Stimulated activated CD4-positive, alpha-beta T cell treated with anti-CD3 and anti-CD28 coated beads, Interleukin-1b, Interleukin-23, amount 100 ng/mL, for 1 hour (primary cell): ENCODE data around the gene PREX1.
"Not testable (repeated sequence)": the region's sequence is repeated elsewhere in the genome, so short reads cannot be mapped to it uniquely, and the experiment has no call there.

Experiments used
- DNase-seq, 2 donors: peaks; one replicate each; pipeline ENCODE4 v3.0.0-alpha.2; 2020; ENCODE audit warnings: low read depth in 2 of 2

PREX1 gene

GRCh38 chr20:48812600-48813445, 15.0 kb downstream of the PREX1 start:
- DNase-seq = no peak

DNA sequence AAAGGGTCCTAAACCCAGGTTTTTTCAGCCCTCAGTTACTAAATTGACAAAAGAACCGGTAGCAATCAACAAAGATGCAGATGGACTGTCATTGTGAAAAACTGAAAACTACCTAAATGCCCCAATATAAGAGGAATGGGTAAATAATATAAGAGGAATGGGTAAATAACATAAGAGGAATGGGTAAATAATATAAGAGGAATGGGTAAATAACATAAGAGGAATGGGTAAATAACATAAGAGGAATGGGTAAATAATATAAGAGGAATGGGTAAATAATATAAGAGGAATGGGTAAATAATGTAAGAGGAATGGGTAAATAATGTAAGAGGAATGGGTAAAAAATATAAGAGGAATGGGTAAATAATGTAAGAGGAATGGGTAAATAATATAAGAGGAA, 15.7 kb downstream of the PREX1 start:
- DNase-seq = not testable (repeated sequence)

- no peak for DNase-seq
Measured at GRCh38 chr20:48809673-48810072, 18.1 kb downstream of the PREX1 start.

DNA sequence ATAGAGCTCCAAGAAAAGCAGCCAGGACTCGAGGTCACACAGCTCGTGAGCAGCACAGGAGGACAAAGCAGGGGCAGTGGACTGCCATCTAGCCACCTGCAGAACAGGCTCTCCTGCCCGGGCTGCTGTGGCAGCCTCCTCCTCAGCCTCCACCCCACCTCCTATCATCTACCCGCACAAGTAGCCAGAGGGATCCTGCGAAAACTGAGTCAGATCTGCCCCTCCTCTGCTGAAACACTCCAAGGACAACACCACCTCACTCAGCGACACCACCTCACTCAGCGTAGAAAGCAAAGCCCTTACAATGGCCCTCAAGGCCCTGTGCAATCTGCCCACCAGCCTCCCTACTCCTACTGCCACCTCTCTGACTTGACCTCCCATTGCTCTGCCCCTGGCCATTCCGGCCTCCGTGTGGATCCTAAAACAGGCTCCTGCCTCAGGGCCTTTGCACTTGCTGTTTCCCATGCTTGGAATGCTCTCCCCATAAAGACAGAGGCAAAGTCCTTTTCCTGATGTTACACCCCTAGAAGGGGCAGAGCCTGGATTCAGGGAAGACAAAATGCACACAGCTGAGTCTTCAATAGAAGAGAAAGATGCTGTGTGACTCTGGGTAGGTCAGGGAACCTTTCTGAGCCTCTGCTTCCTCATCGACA, 19.3 kb downstream of the PREX1 start:
- DNase-seq = no peak

DNA sequence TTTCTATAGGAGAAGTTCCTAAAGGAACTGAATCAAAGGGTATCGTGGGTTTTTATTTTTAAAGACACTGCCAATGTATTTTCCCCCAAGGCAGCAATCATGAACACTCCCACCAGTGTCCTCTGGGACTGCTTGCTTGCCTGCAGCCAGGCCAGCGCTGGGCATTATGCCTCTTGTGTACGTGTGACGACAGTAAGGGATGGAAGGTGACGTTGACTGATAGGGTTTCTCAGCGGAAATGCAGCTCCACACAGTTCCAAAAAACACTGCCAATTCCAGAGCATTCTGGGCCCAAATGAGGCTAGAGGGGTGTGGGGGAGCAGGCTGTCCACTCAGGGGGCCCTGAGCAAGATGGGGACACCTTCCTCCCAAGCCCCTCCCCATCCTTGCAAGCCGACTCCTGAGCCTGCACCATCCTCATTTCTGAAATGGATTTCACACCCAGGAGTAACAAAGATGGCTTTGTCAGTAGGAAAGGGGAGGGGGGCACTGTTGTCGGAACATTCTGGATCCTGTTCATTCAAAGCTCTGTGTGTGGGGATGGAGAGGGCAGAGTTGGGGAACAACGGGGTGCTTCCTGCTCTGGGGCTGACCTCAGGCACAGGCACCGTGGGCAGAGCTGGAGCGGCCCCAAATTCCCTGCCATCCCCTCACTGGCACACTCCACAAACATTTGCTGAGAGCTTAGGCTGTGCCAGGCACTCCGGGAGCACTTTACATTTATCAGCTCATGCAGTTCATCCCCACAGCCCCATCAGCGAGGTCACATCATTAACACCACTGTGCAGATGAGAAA, 20.0 kb downstream of the PREX1 start:
- DNase-seq = no peak

DNA sequence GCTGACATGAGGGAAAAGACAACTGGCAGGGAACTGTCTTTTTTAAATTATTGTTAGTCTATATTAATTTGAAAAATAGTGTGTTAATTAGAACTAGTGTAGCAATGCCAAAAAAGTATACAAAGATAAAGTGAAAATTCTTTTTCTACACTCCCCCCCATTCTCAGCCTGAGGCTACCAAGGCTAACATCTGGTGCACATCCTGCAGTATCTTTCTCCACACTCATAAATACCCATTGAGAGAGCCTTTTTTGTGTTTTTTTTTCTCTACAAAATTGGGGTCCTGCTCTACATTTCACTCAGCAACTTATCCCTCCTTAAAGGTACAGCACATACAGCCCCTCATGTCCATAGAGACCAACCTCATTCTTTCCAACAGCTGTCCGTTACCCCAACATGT, 20.7 kb downstream of the PREX1 start:
- no peak for DNase-seq

DNA sequence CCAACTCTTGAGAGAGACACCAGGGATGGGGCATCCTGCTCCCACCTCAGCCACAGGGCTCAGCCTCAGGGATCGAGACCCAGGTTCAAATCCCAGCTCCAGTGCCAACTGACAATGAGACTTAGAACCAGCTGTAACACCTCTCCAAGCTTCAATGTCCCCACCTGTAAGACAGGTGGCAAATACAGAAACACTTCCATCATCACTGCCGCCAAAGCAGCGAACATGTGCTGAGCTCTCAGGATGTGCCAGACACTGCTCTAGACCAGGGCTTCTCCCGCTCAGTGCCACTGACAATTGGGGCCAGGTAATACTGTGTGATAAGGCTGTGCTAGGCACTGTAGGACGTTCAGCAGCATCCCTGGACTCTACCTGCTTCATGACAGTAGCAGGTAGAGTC, 22.1 kb downstream of the PREX1 start:
- DNase-seq = no peak

- DNase-seq = no peak
Measured at GRCh38 chr20:48805286-48805685, 22.5 kb downstream of the PREX1 start.

DNA sequence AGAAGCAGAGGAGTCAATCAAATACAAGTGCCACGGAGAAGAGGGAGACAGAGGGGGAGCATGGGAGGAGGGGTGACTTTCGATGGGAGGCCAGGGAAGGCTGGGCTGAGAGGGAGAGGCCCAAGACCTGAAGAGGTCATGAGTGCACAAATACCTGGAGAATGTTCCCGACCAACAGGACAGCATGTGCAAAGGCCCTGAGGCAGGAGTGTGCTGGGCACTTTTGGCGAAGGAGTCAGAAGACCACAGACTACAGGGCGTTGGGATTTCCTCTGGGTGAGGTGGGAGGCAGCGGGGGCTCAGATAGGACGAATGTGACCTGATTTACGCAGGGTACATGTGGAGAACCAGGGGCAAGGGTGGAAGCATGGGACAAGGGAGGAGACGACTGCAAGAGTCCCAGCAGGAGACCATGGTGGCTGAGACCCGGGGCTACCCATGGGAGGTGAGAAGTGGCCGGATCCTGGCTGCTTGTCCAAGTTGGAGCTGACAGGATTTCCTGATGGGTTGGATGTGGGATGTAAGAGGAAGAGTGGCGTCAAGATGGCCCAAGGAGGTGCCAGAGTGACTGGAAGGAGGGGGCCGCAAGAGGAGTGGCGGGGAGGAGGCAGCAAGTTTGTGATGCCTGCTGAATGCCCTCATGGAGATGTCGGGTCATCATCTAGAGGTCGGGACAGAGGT, 23.4 kb downstream of the PREX1 start:
- no peak for DNase-seq

GRCh38 chr20:48803176-48804053, 24.4 kb downstream of the PREX1 start:
- no peak for DNase-seq

- no peak for DNase-seq
Measured at GRCh38 chr20:48802647-48803046, 25.2 kb downstream of the PREX1 start.

DNA sequence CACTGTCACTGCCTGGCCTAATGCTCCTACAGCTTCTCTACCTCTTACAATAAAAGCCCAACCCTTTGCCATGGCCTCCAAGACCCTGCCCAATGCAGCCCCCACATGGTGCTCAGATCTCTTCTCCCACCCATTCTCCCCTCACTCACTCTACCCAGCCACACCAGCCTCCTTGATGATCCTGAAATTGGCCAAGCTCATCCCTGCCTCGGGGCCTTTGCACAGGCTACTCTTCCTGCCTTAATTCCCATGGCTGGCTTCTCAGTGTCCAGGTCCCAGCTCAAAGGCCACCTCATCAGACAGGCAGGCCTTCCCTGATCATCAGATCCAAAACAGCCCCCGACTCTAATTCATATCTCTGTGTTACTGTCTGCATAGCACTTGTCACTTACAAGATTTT, 25.6 kb downstream of the PREX1 start:
- no peak for DNase-seq

- no peak for DNase-seq
Measured at GRCh38 chr20:48801197-48801596, 26.6 kb downstream of the PREX1 start.

DNA sequence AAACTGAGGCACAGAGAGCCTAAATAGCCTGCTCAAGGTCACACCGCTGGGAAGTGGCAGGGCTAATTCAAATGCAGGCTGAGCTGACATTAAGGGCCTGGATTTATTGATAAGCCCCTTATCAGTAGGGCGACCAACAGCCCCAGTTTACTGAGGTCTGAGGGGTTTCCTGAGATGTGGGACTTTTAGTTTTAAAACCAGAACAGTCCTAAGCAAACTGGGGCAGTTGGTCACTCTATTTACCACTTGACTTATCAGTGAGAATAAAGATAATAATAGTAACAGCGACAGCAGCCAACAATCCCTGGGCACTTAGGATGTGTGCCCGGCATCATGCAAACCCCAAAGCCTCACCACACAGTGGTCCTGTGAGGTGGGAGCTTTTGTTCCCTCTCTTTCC, 27.6 kb downstream of the PREX1 start:
- DNase-seq = no peak

DNA sequence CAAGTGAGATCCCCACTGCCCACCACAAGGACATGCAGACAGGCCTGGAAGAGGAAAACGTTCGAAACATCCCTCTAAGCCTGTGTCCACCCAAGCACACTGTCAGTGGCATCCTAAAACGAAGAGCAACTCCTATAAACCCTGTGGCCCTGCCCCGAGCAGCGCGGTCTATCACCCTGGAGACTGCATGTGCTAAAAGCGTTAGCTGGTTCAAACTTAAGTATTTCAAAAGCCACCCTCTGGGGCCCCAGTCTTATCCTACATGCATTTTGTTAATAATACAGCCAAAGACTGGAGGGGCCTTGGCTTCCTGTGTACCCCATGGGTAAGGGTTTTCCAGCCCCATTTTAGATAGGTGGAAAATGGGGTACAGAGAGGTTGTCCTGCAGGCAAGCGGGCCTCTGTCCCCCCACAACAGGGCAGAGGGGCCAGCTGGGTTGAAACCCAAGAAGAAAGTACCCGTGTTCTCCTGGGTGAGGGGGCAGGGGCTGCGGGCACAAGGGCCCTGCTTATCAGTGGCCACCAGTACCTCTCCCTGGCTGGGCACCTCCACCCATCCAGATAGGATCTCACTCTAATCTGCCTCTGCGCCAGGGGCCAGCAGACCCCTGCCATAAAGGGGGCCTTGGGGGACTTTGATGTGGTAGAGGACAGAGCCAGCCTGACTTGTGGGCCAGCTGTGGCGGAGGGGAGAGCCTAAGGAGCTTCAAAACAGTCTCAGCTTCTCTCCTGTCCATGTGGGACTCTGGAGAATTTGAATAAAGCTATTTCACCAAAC, 28.3 kb downstream of the PREX1 start:
- DNase-seq = no peak

DNA sequence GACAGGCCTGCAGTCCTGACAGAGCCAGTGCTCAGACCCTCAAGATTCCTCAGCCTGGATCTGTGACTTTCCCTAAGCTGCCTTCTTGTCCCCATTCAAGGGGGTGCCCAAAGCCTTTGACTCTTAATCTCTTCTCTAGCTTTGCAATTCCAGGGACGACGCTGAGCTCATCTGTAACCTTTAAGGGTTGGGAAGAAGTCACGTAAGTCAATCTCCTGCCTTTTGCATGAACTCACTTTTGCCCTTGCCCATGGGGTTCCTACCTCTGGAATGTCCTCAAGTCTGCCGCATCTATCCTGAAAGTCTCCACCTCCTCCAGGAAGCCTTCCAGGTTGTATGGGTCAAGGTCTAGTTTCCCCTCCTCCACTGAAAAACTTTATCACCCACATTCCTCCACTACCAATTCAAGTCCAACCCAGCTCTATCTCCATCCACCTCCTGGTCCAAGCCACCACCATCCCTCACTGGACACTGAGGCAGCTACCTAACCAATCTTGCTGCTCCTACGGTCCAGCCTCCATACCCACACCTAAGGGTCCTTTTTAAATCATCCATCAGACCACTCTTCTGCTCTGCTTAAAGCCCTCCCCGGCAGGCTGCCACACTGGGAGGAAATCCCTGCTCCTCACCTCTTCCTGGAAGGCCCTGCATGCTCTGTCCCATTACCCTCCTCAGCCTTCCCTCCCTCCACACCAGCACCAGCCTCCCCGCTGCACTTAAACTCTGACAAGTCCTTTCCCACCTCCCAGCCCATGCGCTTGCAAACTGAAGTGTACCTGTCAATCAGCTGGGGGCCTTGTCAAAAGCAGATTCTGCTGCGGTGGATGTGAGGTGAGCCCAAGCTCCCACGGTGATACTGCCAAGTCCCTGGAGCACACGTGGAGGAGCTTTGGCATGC, 29.7 kb downstream of the PREX1 start:
- DNase-seq = no peak

GRCh38 chr20:48797275-48797825, 30.4 kb downstream of the PREX1 start:
- DNase-seq = no peak

GRCh38 chr20:48795732-48796131, 32.1 kb downstream of the PREX1 start:
- no peak for DNase-seq
